Retina (tissue), 1 donor: ENCODE data around the gene TPM2.
A peak's percentile ranks its signal among the peaks of the same experiment; 100 is the strongest.

Source experiments
- DNase-seq: peaks from one replicate; pipeline ENCODE4 v3.0.0-alpha.2; 2016

Gene TPM2

GRCh38 chr9:35717132-35717870 is 27.6 kb upstream of the TPM2 start:
- no peak for DNase-seq

- DNase-seq, result no peak
Measured at GRCh38 chr9:35716230-35716629, 26.5 kb upstream of the TPM2 start.

- no peak for DNase-seq
Measured at GRCh38 chr9:35714579-35715252, 25.0 kb upstream of the TPM2 start.

- DNase-seq, result no peak
Measured at GRCh38 chr9:35714123-35714522, 24.4 kb upstream of the TPM2 start.

GRCh38 chr9:35713578-35713977 is 23.9 kb upstream of the TPM2 start:
- no peak for DNase-seq

- no peak for DNase-seq
Measured at GRCh38 chr9:35712762-35713400, 23.2 kb upstream of the TPM2 start.

- no peak for DNase-seq
Measured at GRCh38 chr9:35711501-35712428, 22.0 kb upstream of the TPM2 start.

- no peak for DNase-seq
Measured at GRCh38 chr9:35710818-35711500, 21.2 kb upstream of the TPM2 start.

- no peak for DNase-seq
Measured at GRCh38 chr9:35708146-35708545, 18.4 kb upstream of the TPM2 start.

GRCh38 chr9:35706951-35707350 is 17.2 kb upstream of the TPM2 start:
- DNase-seq, result no peak

GRCh38 chr9:35705836-35706430 is 16.2 kb upstream of the TPM2 start:
- no peak for DNase-seq

- no peak for DNase-seq
Measured at GRCh38 chr9:35705372-35705771, 15.6 kb upstream of the TPM2 start.

- DNase-seq, result no peak
Measured at GRCh38 chr9:35703906-35704672, 14.4 kb upstream of the TPM2 start.

- DNase-seq, result no peak
Measured at GRCh38 chr9:35702696-35703095, 13.0 kb upstream of the TPM2 start.

- DNase-seq, result no peak
Measured at GRCh38 chr9:35700942-35701341, 11.2 kb upstream of the TPM2 start.

GRCh38 chr9:35700031-35700430 is 10.3 kb upstream of the TPM2 start:
- no peak for DNase-seq

- no peak for DNase-seq
Measured at GRCh38 chr9:35698231-35698630, 8.5 kb upstream of the TPM2 start.

GRCh38 chr9:35697486-35697885 is 7.8 kb upstream of the TPM2 start:
- no peak for DNase-seq

- peak; percentile 62 for DNase-seq
Measured at GRCh38 chr9:35696520-35697215, 6.9 kb upstream of the TPM2 start.

GRCh38 chr9:35695943-35696401 is 6.2 kb upstream of the TPM2 start:
- no peak for DNase-seq
